Measurements from ENCODE around the gene PRKAG1.

PRKAG1 gene

GRCh38 chr12:48980953-48981756 lies 37.4 kb downstream of the PRKAG1 start:
- no peaks in the 10 kb centered on the region for H3F3A ChIP-seq (ENCODE audit: insufficient read depth, low read length)
- H3K27me3 ChIP-seq (replicated peaks; ENCODE audit: insufficient read depth, low read length) = peaks cover 94% of the 10 kb centered on the region
- no peaks in the 10 kb centered on the region for H3K36me3 ChIP-seq (replicated peaks; ENCODE audit: insufficient read depth, low read length)
- no peak; the same call in 1 of the 2 replicates for TF ChIP-seq EZH2phosphoT487 (IDR thresholded peaks at IDR 0.05; ENCODE audit: low read length)
- peak; percentile 57 for TF ChIP-seq EZH2 (optimal IDR thresholded peaks at IDR 0.05; ENCODE audit: low read depth, low read length)
- TF ChIP-seq CTCF (IDR thresholded peaks at IDR 0.05; ENCODE audit: low read length) = peak; percentile 22; the same call in 1 of the 2 replicates
- no peak overlapping the region for H3K9ac ChIP-seq (ENCODE audit: low read length)
- no peaks in the 10 kb centered on the region for H3K9me3 ChIP-seq (replicated peaks; ENCODE audit: insufficient read depth, low read length)
- no peaks in the 10 kb centered on the region for H3K9me2 ChIP-seq (replicated peaks; ENCODE audit: insufficient read depth, low read length)
- H3K4me2 ChIP-seq (ENCODE audit: low read depth, low read length) = peak overlapping the region; percentile 89
- peaks cover 41% of the 10 kb centered on the region for H3K4me1 ChIP-seq (ENCODE audit: low read length)
- H2AFZ ChIP-seq (ENCODE audit: low read length) = peak overlapping the region; percentile 44; the same call in 1 of the 2 replicates
- H3K27ac ChIP-seq (ENCODE audit: low read length) = no peak overlapping the region
- H4K20me1 ChIP-seq (ENCODE audit: insufficient read depth, low read length) = no peaks in the 10 kb centered on the region
- DNase-seq = no peak
- peak overlapping the region; percentile 52 for H3K4me3 ChIP-seq (ENCODE audit: low read length)
- no peaks in the 10 kb centered on the region for H3K79me2 ChIP-seq (ENCODE audit: low read length)

DNA sequence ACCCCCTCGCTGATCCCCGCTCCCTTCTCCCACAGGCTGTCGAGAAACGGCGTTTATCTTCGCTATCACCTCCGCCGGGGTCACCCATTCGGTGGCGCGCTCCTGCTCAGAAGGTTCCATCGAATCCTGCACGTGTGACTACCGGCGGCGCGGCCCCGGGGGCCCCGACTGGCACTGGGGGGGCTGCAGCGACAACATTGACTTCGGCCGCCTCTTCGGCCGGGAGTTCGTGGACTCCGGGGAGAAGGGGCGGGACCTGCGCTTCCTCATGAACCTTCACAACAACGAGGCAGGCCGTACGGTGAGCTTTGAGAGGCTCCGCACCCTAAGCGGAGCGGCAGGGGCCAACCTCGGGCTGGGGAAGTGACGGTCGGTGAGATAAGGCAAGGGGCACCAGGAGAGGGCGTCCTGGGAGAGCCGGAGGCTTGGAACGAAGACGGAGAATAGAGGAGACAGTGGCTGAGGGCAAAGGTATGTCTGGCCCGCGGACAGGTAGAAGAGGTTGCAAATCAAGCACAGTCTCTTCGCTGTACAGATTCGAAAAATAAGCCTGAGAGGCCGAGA lies 38.1 kb downstream of the PRKAG1 start:
- peaks cover 93% of the 10 kb centered on the region for H3K27me3 ChIP-seq (replicated peaks; ENCODE audit: insufficient read depth, low read length)
- peak overlapping the region; percentile 52 for H3K4me3 ChIP-seq (ENCODE audit: low read length)
- H3K4me1 ChIP-seq (ENCODE audit: low read length) = peaks cover 41% of the 10 kb centered on the region
- no peak for DNase-seq
- no peak overlapping the region for H3K9ac ChIP-seq (ENCODE audit: low read length)
- H4K20me1 ChIP-seq (ENCODE audit: insufficient read depth, low read length) = no peaks in the 10 kb centered on the region
- H3K9me2 ChIP-seq (replicated peaks; ENCODE audit: insufficient read depth, low read length) = no peaks in the 10 kb centered on the region
- H3K9me3 ChIP-seq (replicated peaks; ENCODE audit: insufficient read depth, low read length) = no peaks in the 10 kb centered on the region
- H3K79me2 ChIP-seq (ENCODE audit: low read length) = no peaks in the 10 kb centered on the region
- H3K36me3 ChIP-seq (replicated peaks; ENCODE audit: insufficient read depth, low read length) = no peaks in the 10 kb centered on the region
- H3F3A ChIP-seq (ENCODE audit: insufficient read depth, low read length) = no peaks in the 10 kb centered on the region
- no peak overlapping the region for H3K27ac ChIP-seq (ENCODE audit: low read length)
- TF ChIP-seq EZH2phosphoT487 (IDR thresholded peaks at IDR 0.05; ENCODE audit: low read length) = no peak
- TF ChIP-seq EZH2 (optimal IDR thresholded peaks at IDR 0.05; ENCODE audit: low read depth, low read length) = no peak
- TF ChIP-seq CTCF (IDR thresholded peaks at IDR 0.05; ENCODE audit: low read length) = no peak
- peak overlapping the region; percentile 46; the same call in 1 of the 2 replicates for H2AFZ ChIP-seq (ENCODE audit: low read length)
- peak overlapping the region; percentile 89 for H3K4me2 ChIP-seq (ENCODE audit: low read depth, low read length)

DNA sequence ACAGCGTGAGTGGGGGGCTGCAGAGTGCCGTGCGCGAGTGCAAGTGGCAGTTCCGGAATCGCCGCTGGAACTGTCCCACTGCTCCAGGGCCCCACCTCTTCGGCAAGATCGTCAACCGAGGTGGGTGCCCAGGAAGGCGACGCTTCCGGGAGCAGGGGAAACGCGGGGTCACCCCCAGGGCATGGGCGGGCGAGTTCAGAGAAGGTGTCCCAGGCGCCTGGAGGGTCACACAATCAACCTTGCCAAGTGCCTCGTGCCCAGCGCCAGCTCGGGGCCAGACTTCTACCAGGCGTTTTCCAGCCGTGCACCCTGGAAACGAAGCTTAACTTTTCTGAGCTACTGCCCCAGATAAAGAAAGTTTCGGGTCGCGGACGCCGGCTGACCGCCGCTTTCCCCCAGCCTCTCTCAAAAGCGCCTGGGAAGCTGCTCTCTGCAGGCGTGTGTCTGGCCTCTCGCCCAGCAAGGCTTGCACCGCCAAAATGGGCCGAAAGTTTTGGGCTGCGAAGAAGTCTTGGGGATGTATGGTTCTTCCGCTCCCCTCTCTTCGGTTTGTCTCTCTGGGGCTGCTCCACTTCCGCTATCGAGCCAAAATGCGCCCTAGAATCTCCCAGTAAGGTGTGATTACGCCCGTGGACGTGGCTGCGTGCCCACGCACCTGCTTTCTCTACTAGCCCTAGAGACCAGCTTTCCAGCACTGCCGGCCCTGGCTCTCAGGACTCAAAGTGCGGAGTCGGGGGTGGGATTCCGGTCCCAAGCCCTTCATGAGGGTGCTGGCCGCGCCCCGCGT lies 38.8 kb downstream of the PRKAG1 start:
- Histone ChIP-seq H2AFZ (ENCODE audit: low read length) (peak overlapping the region; percentile 46), H3K9me2 (replicated peaks; ENCODE audit: insufficient read depth, low read length) (no peaks in the 10 kb centered on the region), H3F3A (ENCODE audit: insufficient read depth, low read length) (no peaks in the 10 kb centered on the region), H3K27ac (ENCODE audit: low read length) (no peak overlapping the region), H4K20me1 (ENCODE audit: insufficient read depth, low read length) (no peaks in the 10 kb centered on the region), H3K9me3 (replicated peaks; ENCODE audit: insufficient read depth, low read length) (no peaks in the 10 kb centered on the region), H3K79me2 (ENCODE audit: low read length) (no peaks in the 10 kb centered on the region), H3K27me3 (replicated peaks; ENCODE audit: insufficient read depth, low read length) (peaks cover 93% of the 10 kb centered on the region), H3K4me3 (ENCODE audit: low read length) (peak overlapping the region; percentile 52), H3K9ac (ENCODE audit: low read length) (no peak overlapping the region), H3K36me3 (replicated peaks; ENCODE audit: insufficient read depth, low read length) (no peaks in the 10 kb centered on the region), H3K4me2 (ENCODE audit: low read depth, low read length) (peak overlapping the region; percentile 89), H3K4me1 (ENCODE audit: low read length) (peaks cover 41% of the 10 kb centered on the region)
- no peak for TF ChIP-seq EZH2phosphoT487 (IDR thresholded peaks at IDR 0.05; ENCODE audit: low read length)
- TF ChIP-seq CTCF (IDR thresholded peaks at IDR 0.05; ENCODE audit: low read length) = no peak
- TF ChIP-seq EZH2 (optimal IDR thresholded peaks at IDR 0.05; ENCODE audit: low read depth, low read length) = no peak
- no peak for DNase-seq
